ENCODE data around the gene POLR1G.

Gene POLR1G

GRCh38 chr19:45445139-45445538, 38.7 kb downstream of the POLR1G start:
- H3K27ac ChIP-seq = peak overlapping the region; percentile 71; the same call in 1 of the 2 replicates
- TF ChIP-seq CTCF (conservative IDR thresholded peaks at IDR 0.05) = no peak

- TF ChIP-seq CTCF (conservative IDR thresholded peaks at IDR 0.05) = peak; percentile 61
- H3K27ac ChIP-seq = no peak overlapping the region
Observed at GRCh38 chr19:45446295-45446694, 39.9 kb downstream of the POLR1G start.

GRCh38 chr19:45446944-45447343, 40.5 kb downstream of the POLR1G start:
- no peak for TF ChIP-seq CTCF (conservative IDR thresholded peaks at IDR 0.05)
- no peak overlapping the region for H3K27ac ChIP-seq

- TF ChIP-seq CTCF (conservative IDR thresholded peaks at IDR 0.05) = no peak
- no peak overlapping the region for H3K27ac ChIP-seq
Observed at GRCh38 chr19:45448425-45448756, 41.9 kb downstream of the POLR1G start.

- H3K27ac ChIP-seq = no peak overlapping the region
- no peak for TF ChIP-seq CTCF (conservative IDR thresholded peaks at IDR 0.05)
Observed at GRCh38 chr19:45448887-45449299, 42.4 kb downstream of the POLR1G start.

GRCh38 chr19:45450012-45450333, 43.5 kb downstream of the POLR1G start:
- peak overlapping the region; percentile 74 for H3K27ac ChIP-seq
- TF ChIP-seq CTCF (conservative IDR thresholded peaks at IDR 0.05) = no peak

- peak overlapping the region; percentile 74 for H3K27ac ChIP-seq
- no peak for TF ChIP-seq CTCF (conservative IDR thresholded peaks at IDR 0.05)
Observed at GRCh38 chr19:45451131-45451849, 44.8 kb downstream of the POLR1G start.

All from VCaP (cell line).